ENCODE measurements around the gene RAB31. TPM values are rescaled to one million over a fixed set of nuclear protein-coding genes. Genes with fewer than 3 reads are reported as not detected.
"Not testable (repeated sequence)": the region's sequence is repeated elsewhere in the genome, so short reads cannot be mapped to it uniquely, and the experiment has no call there.

Gene RAB31
- total RNA-seq, 1 donor from 2014 or later, result 44.2 TPM

DNA sequence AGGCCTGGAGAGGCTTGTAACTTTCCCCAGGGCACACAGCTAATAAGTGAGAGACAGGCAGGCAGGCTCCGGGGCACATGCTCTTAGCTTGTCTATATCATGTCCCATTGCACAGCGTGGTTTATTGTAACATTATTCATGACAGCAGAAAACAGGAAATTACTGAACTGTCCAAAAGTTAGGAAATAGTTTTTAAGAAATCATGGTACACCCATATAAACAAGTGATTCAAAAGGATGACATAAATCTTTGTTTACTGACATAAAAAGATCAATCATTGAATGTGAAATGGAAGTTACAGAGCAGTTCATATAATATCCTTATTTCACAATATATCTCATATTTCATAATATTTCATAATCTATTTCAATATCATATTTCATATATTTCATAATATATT lies 143.4 kb downstream of the RAB31 start:
- H3K36me3 ChIP-seq (ENCODE audit: control insufficient read depth, insufficient read depth, low read length), result no peaks in the 10 kb centered on the region
- no peaks in the 10 kb centered on the region for H3K27me3 ChIP-seq (ENCODE audit: control insufficient read depth, insufficient read depth, low read length)
- no peak overlapping the region for H3K4me3 ChIP-seq (ENCODE audit: low read depth, low read length)
- TF ChIP-seq, protein P1, sequence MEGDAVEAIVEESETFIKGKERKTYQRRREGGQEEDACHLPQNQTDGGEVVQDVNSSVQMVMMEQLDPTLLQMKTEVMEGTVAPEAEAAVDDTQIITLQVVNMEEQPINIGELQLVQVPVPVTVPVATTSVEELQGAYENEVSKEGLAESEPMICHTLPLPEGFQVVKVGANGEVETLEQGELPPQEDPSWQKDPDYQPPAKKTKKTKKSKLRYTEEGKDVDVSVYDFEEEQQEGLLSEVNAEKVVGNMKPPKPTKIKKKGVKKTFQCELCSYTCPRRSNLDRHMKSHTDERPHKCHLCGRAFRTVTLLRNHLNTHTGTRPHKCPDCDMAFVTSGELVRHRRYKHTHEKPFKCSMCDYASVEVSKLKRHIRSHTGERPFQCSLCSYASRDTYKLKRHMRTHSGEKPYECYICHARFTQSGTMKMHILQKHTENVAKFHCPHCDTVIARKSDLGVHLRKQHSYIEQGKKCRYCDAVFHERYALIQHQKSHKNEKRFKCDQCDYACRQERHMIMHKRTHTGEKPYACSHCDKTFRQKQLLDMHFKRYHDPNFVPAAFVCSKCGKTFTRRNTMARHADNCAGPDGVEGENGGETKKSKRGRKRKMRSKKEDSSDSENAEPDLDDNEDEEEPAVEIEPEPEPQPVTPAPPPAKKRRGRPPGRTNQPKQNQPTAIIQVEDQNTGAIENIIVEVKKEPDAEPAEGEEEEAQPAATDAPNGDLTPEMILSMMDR (IDR thresholded peaks at IDR 0.05; ENCODE audit: insufficient read depth, low read length, poor library complexity, severe bottlenecking), result no peak
- no peak for DNase-seq (ENCODE audit: low read depth)

DNA sequence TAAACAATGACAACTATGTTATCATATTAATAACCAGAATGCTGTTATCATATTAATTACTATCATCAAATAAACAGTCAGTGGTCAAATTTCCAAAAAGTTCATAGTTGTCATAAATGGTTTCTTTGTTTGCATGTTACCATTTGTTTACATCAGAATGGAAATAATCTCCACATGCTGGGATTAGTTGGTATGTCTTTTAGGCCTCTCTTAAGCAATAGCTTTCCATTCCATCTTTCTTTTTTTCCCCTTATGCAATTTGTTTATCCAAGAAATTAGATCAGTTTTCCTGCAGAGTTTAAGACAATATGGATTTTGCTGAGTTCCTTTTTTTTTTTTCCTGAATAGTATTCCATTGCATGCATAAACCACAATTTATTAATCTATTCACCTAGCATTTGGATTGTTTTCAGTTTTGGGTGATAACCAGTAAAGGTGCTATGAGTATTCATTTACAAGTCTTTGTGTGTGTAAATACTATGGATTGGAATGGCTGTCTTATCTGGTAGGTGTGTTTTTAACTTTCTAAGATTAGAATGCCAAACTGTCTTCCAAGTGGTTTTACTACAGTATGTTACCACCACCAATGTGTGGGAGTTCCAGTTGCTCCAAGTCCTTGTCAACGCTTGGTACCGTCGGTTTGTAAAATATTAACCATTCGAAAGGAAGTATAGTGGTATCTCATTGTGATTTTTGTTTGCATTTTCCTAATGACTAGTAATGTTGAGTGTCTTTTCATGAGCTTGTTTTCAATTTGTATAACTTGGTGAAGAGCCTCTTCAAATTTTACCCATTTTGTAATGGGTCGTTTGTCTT lies 144.4 kb downstream of the RAB31 start:
- H3K4me3 ChIP-seq (ENCODE audit: low read depth, low read length), result no peak overlapping the region
- H3K27me3 ChIP-seq (ENCODE audit: control insufficient read depth, insufficient read depth, low read length), result no peaks in the 10 kb centered on the region
- TF ChIP-seq, protein P1 (IDR thresholded peaks at IDR 0.05; ENCODE audit: insufficient read depth, low read length, poor library complexity, severe bottlenecking), result no peak
- no peak for DNase-seq (ENCODE audit: low read depth)
- no peaks in the 10 kb centered on the region for H3K36me3 ChIP-seq (ENCODE audit: control insufficient read depth, insufficient read depth, low read length)

DNA sequence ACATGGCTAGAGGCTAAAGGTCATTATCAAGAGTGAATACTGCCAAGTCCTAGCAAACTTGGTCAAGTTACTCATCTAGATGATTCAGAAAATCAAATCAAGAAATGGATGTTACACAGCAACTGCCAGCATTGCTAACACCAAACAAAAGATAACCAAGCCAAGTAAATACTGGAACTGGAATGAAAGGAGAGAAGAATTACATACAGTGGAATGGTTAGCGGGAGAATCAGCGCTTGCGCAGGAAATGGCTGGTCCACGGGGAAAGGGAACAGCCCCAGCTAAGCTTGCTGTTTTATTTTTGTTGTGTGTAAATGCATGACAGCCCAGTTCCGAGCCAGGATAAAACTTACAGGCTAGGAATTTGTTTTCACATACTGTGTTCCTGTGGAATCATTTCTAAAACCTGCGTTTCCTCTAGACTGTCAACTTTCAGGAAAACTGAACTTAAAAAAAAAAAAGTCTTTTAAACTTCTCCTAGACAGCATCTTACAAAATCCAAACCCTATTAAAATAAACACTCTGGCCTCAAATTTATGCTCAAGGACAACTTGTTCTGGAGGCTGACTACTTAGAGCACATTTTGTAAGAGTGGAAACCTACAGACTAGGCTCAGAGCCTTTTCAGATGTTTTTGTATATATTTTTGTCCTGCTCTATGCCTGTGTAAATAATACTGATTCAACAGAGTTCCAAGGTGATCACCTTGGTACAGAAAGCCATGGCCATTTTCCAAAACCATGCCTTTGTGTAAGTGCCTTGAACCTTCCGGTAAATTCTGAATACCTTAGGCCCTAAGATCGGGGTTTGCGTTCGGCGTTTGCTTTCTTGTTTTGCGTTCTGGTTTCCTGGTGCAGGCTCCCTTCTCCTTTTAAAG lies 146.9 kb downstream of the RAB31 start:
- DNase-seq (ENCODE audit: low read depth), result no peak
- TF ChIP-seq, protein P1 (IDR thresholded peaks at IDR 0.05; ENCODE audit: insufficient read depth, low read length, poor library complexity, severe bottlenecking), result no peak
- no peak overlapping the region for H3K4me3 ChIP-seq (ENCODE audit: low read depth, low read length)

DNA sequence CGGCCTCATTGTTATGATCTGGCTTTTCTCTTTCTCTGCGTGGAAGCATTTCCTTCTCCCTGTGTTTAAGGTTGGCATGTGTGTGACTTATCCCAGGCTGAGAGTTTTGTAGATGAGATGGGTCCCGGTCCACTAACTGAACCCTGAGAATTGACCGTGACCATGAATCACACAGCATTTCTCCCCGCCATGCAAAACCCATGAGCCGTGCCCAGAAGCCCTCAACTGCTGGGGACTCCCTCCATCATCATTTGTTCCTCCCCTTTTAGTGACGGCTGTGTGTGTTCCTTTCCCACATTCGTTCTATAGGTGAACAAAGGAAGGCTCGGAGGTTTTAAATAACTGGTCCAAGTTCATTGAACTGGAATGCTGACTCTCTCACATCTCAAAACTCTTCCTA lies 147.6 kb downstream of the RAB31 start:
- Histone ChIP-seq H3K4me3 (ENCODE audit: low read depth, low read length) (no peak overlapping the region), H3K27me3 (ENCODE audit: control insufficient read depth, insufficient read depth, low read length) (no peaks in the 10 kb centered on the region), H3K36me3 (ENCODE audit: control insufficient read depth, insufficient read depth, low read length) (no peaks in the 10 kb centered on the region)
- TF ChIP-seq, protein P1 (IDR thresholded peaks at IDR 0.05; ENCODE audit: insufficient read depth, low read length, poor library complexity, severe bottlenecking), result no peak
- no peak for DNase-seq (ENCODE audit: low read depth)

More for the DNA sequence above, 146.9 kb downstream of the RAB31 start:
- H3K36me3 ChIP-seq (ENCODE audit: control insufficient read depth, insufficient read depth, low read length), result no peaks in the 10 kb centered on the region
- no peaks in the 10 kb centered on the region for H3K27me3 ChIP-seq (ENCODE audit: control insufficient read depth, insufficient read depth, low read length)

DNA sequence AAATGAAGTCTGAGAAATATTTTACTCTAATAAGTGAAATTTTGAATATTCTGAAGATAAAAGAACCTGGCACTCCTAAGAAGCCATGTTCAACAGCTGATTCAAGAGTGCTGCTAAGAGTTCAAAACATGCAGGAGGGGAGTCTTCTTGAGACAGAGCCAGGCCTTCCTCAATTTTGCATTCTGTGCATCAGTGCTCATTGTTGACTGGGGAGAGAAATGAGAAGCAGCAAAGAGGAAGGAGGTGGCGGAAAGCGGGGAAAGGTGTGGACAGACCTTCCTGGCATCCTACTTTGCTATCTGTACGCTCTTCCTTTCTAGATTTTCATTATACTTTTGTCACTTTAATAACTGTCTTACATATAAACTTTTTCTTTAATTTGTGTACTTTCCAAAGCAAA lies 148.0 kb downstream of the RAB31 start:
- TF ChIP-seq, protein P1 (IDR thresholded peaks at IDR 0.05; ENCODE audit: insufficient read depth, low read length, poor library complexity, severe bottlenecking), result no peak
- H3K36me3 ChIP-seq (ENCODE audit: control insufficient read depth, insufficient read depth, low read length), result no peaks in the 10 kb centered on the region
- no peak overlapping the region for H3K4me3 ChIP-seq (ENCODE audit: low read depth, low read length)
- H3K27me3 ChIP-seq (ENCODE audit: control insufficient read depth, insufficient read depth, low read length), result no peaks in the 10 kb centered on the region
- DNase-seq (ENCODE audit: low read depth), result no peak

DNA sequence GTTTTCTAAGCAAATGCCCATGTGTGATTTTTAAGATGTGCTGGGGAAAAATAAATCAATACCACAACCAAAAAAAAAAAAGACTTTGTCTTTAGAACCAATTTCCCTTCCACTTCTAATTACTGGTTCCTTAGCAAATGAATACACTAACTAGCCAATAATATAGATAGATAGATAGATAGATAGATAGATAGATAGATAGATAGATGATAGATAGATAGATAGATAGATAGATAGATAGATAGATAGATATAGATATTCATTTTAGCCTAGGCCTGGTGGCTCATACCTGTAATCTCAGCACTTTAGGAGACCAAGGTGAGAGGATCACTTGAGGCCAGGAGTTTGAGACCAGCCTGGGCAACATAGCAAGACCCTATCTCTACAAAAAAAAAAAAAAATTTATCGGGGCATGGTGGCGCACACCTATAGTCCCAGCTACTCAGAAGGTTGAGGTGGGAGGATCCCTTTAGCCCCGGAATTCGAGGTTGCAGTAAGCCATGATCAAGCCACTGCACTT lies 149.4 kb downstream of the RAB31 start:
- H3K36me3 ChIP-seq (ENCODE audit: control insufficient read depth, insufficient read depth, low read length); H3K27me3 ChIP-seq (ENCODE audit: control insufficient read depth, insufficient read depth, low read length); H3K4me3 ChIP-seq (ENCODE audit: low read depth, low read length); DNase-seq (ENCODE audit: low read depth): not testable (repeated sequence)
